Measurements from ENCODE around the gene NCOR1. TPM values are rescaled to one million over a fixed set of nuclear protein-coding genes. Genes with fewer than 3 reads are reported as not detected.

The NCOR1 gene
- total and polyA plus RNA-seq, 9 of the 15 experiments (the other 6 are each of a cell fraction or from before 2014, with no cell fraction given) = 20.2 to 66.5 (median 50.9) TPM

DNA sequence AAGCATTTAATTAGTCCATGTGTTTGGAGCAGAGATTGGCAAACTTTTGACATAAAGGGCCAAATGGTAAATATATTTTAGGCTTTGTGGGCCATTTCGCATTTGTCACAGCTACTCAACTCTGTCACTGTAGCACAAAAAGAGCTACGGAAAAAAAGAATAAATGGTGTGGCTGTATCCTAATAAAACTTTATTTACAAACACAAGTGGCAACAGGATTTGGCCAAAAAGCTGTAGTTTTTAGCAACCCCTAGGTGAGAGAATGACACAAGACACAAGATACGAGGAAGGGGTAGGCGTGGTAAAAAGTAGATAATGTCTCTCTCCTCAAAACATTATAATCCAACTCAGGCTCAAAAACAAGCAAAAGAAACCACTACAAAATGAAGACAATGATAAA, 149.2 kb downstream of the NCOR1 start:
- Histone ChIP-seq H3K4me1 (replicated peaks in 1 of 2; ENCODE audit: control insufficient read depth in 2 of 2, insufficient read depth in 2 of 2, low read length in 2 of 2) (no peaks in the 10 kb centered on the region), H3K9me3 (replicated peaks; ENCODE audit: control insufficient read depth, insufficient read depth, low read depth, low read length) (no peaks in the 10 kb centered on the region), H2AFZ (ENCODE audit: low read depth, low read length) (no peak overlapping the region), H3K4me2 (ENCODE audit: insufficient read depth, low read length) (no peak overlapping the region), H3K27me3 (ENCODE audit: control insufficient read depth in 2 of 2, insufficient read depth in 2 of 2, low read length in 2 of 2) (no peaks in the 10 kb centered on the region), H3K27ac (ENCODE audit: extremely low read depth, low read depth, low read length) (no peak overlapping the region), H3K36me3 (ENCODE audit: control insufficient read depth, insufficient read depth, low read length) (peaks cover 79% of the 10 kb centered on the region), H3K4me3 (no peak overlapping the region), H3K9me1 (ENCODE audit: control insufficient read depth, insufficient read depth, low read length) (no peaks in the 10 kb centered on the region), H4K20me1 (replicated peaks; ENCODE audit: control insufficient read depth, insufficient read depth, low read length) (no peaks in the 10 kb centered on the region), H3K79me2 (ENCODE audit: control insufficient read depth, insufficient read depth, low read length) (no peaks in the 10 kb centered on the region), H3K9ac (ENCODE audit: insufficient read depth in 1 of 2, low read depth in 2 of 2, low read length in 2 of 2) (no peak overlapping the region)
- ATAC-seq = no peak
- no TSS peak for BruUV-seq (replicated peaks)
- no peak for DNase-seq (ENCODE audit: extremely low read depth in 1 of 4, low spot score in 3 of 4)
- no peak for FAIRE-seq
- WGBS (ENCODE audit: insufficient coverage, low coverage, missing lambda C conversion rate) = 93% methylated on average over 4 of the region's 4 CpGs
- intact Hi-C loops (cut with micrococcal nuclease) = no loop called here
- POLR2A ChIA-PET = no interaction called here
- in situ Hi-C loops (cut with MboI) = no loop called here
- TF ChIP-seq, protein P1, sequence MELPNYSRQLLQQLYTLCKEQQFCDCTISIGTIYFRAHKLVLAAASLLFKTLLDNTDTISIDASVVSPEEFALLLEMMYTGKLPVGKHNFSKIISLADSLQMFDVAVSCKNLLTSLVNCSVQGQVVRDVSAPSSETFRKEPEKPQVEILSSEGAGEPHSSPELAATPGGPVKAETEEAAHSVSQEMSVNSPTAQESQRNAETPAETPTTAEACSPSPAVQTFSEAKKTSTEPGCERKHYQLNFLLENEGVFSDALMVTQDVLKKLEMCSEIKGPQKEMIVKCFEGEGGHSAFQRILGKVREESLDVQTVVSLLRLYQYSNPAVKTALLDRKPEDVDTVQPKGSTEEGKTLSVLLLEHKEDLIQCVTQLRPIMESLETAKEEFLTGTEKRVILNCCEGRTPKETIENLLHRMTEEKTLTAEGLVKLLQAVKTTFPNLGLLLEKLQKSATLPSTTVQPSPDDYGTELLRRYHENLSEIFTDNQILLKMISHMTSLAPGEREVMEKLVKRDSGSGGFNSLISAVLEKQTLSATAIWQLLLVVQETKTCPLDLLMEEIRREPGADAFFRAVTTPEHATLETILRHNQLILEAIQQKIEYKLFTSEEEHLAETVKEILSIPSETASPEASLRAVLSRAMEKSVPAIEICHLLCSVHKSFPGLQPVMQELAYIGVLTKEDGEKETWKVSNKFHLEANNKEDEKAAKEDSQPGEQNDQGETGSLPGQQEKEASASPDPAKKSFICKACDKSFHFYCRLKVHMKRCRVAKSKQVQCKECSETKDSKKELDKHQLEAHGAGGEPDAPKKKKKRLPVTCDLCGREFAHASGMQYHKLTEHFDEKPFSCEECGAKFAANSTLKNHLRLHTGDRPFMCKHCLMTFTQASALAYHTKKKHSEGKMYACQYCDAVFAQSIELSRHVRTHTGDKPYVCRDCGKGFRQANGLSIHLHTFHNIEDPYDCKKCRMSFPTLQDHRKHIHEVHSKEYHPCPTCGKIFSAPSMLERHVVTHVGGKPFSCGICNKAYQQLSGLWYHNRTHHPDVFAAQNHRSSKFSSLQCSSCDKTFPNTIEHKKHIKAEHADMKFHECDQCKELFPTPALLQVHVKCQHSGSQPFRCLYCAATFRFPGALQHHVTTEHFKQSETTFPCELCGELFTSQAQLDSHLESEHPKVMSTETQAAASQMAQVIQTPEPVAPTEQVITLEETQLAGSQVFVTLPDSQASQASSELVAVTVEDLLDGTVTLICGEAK (IDR thresholded peaks at IDR 0.05) = peak; percentile 85
- TF ChIP-seq, protein P1 (CRISPR knock-in tag; IDR thresholded peaks at IDR 0.05) = peak; percentile 65
- TF ChIP-seq, protein P2, sequence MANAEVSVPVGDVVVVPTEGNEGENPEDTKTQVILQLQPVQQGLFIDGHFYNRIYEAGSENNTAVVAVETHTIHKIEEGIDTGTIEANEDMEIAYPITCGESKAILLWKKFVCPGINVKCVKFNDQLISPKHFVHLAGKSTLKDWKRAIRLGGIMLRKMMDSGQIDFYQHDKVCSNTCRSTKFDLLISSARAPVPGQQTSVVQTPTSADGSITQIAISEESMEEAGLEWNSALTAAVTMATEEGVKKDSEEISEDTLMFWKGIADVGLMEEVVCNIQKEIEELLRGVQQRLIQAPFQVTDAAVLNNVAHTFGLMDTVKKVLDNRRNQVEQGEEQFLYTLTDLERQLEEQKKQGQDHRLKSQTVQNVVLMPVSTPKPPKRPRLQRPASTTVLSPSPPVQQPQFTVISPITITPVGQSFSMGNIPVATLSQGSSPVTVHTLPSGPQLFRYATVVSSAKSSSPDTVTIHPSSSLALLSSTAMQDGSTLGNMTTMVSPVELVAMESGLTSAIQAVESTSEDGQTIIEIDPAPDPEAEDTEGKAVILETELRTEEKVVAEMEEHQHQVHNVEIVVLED (CRISPR knock-in tag; IDR thresholded peaks at IDR 0.05) = no peak
- TF ChIP-seq MTA1 (IDR thresholded peaks at IDR 0.05; ENCODE audit: borderline replicate concordance) (no peak), HSF4 (CRISPR knock-in tag; IDR thresholded peaks at IDR 0.05; ENCODE audit: borderline replicate concordance) (no peak)
- CTCF ChIA-PET (ENCODE audit: low intra/inter-chr PET ratio) = no interaction called here
